K562 (cell line): ENCODE measurements around the gene PPIH. TPM values are rescaled to one million over a fixed set of nuclear protein-coding genes. Genes with fewer than 3 reads are reported as not detected.

Experiments used
- DDX20 ChIP-seq: fragments of 450-650 bp; IDR thresholded peaks from 2 replicates; pipeline ENCODE4 v1.6.1; 2016; ENCODE audit warnings: missing genetic modification characterization, low read depth, mild to moderate bottlenecking, missing compliant biosample characterization, moderate library complexity
- ETS1 ChIP-seq: conservative IDR thresholded peaks from 2 replicates; pipeline ENCODE4 v1.6.1; 2011; ENCODE audit warnings: low read depth, mild to moderate bottlenecking, low read length; ENCODE audit not compliant: control insufficient read depth
- FOXK2 ChIP-seq, 2 experiments: fragments of 450-650 bp; IDR thresholded peaks in 1 of 2; conservative IDR thresholded peaks in 1 of 2; 2 replicates each; pipeline ENCODE4 v1.6.1; 2016; ENCODE audit warnings: low read depth in 2 of 2, mild to moderate bottlenecking in 1 of 2
- HDGF ChIP-seq: fragments of 450-650 bp; IDR thresholded peaks from 2 replicates; pipeline ENCODE4 v1.6.1; 2016
- KDM2B ChIP-seq: fragments of 250-450 bp; sonication (Bioruptor Pico); IDR thresholded peaks from 2 replicates; pipeline ENCODE4 v1.8.0; 2021; ENCODE audit warnings: mild to moderate bottlenecking, moderate library complexity
- L3MBTL2 ChIP-seq: fragments of 450-650 bp; IDR thresholded peaks from 2 replicates; pipeline ENCODE4 v1.6.1; 2016; ENCODE audit warnings: mild to moderate bottlenecking, moderate library complexity
- RBFOX2 ChIP-seq: fragments of 200-400 bp; formaldehyde crosslinking; IDR thresholded peaks from 2 replicates; pipeline ENCODE4 v1.6.1; 2017; ENCODE audit warnings: low read depth, mild to moderate bottlenecking, low read length, moderate library complexity
- RBM15 ChIP-seq: fragments of 200-400 bp; formaldehyde crosslinking; IDR thresholded peaks from 2 replicates; pipeline ENCODE4 v1.6.1; 2018; ENCODE audit warnings: mild to moderate bottlenecking, low read length, moderate library complexity; ENCODE audit not compliant: insufficient read depth
- SIRT6 ChIP-seq: IDR thresholded peaks from one replicate; pipeline ENCODE4 v1.6.1; 2012; ENCODE audit warnings: low read depth, mild to moderate bottlenecking, control low read depth, inconsistent platforms, low read length, moderate library complexity
- SMARCB1 ChIP-seq: IDR thresholded peaks from 2 replicates; pipeline ENCODE4 v1.6.1; 2011; ENCODE audit warnings: improper control_type of control experiment, low read depth; ENCODE audit not compliant: insufficient read length
- SMARCE1 ChIP-seq: fragments of 450-650 bp; IDR thresholded peaks from 2 replicates; pipeline ENCODE4 v1.7.1; 2016; ENCODE audit warnings: mild to moderate bottlenecking
- SRSF7 ChIP-seq: fragments of 200-400 bp; formaldehyde crosslinking; optimal IDR thresholded peaks from 2 replicates; pipeline ENCODE3; 2017; ENCODE audit warnings: mild to moderate bottlenecking, low read depth, low read length
- STAT6 ChIP-seq: sonication (generic); formaldehyde crosslinking; IDR thresholded peaks from 2 replicates; pipeline ENCODE4 v1.8.1; 2023; ENCODE audit warnings: mild to moderate bottlenecking, missing genetic modification reagents
- TAF9B ChIP-seq: fragments of 450-650 bp; IDR thresholded peaks from 2 replicates; pipeline ENCODE4 v1.6.1; 2018; ENCODE audit warnings: mild to moderate bottlenecking; ENCODE audit not compliant: partially characterized antibody
- TEAD2 ChIP-seq: fragments of 450-650 bp; IDR thresholded peaks from 2 replicates; pipeline ENCODE4 v1.6.1; 2016; ENCODE audit warnings: missing genetic modification characterization, control low read depth, missing compliant biosample characterization
- UBTF ChIP-seq, 2 experiments: IDR thresholded peaks; 2 replicates each; pipeline ENCODE4 v1.6.1; 2012; ENCODE audit warnings: improper control_type of control experiment in 2 of 2, low read depth in 2 of 2, low read length in 2 of 2, borderline replicate concordance in 1 of 2
- ZKSCAN8 ChIP-seq: fragments of 200-800 bp; sonication (Bioruptor generic); IDR thresholded peaks from 2 replicates; pipeline ENCODE4 v1.6.1; 2016; ENCODE audit warnings: missing genetic modification characterization, missing compliant biosample characterization
- ZNF347 ChIP-seq: fragments of 450-650 bp; formaldehyde crosslinking; IDR thresholded peaks from 2 replicates; pipeline ENCODE4 v1.4.0; 2020; ENCODE audit warnings: low read depth, mild to moderate bottlenecking, moderate library complexity
- polyA plus RNA-seq, 8 experiments: library from polyadenylated mRNA; depleted of rRNA in 4 of 8; stranded (reverse) in 5 of 8; unstranded in 3 of 8; fragments of >200 nt; fragmentation: Nextera tagmentation in 2 of 8; fragmentation: Illumina TruSeq in 1 of 8; extraction: Ambion mirVana in 2 of 8; extraction: Trizol in 1 of 8; gene quantifications; 2 replicates each; pipeline versions ENCODE4 v1.2.1 to v1.2.3, GENCODE V29; 2011 to 2014; ENCODE audit warnings: inconsistent platforms in 1 of 8, missing spikeins in 1 of 8
- total RNA-seq, 7 experiments: library from RNA; depleted of rRNA in 6 of 7; stranded (reverse); fragments of >200 nt in 6 of 7; fragmentation: Illumina TruSeq in 2 of 7; extraction: Trizol in 2 of 7; gene quantifications; 2 replicates each; pipeline versions ENCODE4 v1.2.1 to v1.2.3, GENCODE V29; 2011 to 2021; ENCODE audit warnings: low replicate concordance in 1 of 7
- TF ChIP-seq, protein P1 (sequence below): sonication (generic); formaldehyde crosslinking; IDR thresholded peaks from 2 replicates; pipeline ENCODE4 v1.8.1; 2023; ENCODE audit warnings: mild to moderate bottlenecking, missing genetic modification reagents

PPIH gene
- total and polyA plus RNA-seq, 9 of the 15 experiments (the other 6 are each of a cell fraction or from before 2014, with no cell fraction given) = 197 to 470 (median 277) TPM

DNA sequence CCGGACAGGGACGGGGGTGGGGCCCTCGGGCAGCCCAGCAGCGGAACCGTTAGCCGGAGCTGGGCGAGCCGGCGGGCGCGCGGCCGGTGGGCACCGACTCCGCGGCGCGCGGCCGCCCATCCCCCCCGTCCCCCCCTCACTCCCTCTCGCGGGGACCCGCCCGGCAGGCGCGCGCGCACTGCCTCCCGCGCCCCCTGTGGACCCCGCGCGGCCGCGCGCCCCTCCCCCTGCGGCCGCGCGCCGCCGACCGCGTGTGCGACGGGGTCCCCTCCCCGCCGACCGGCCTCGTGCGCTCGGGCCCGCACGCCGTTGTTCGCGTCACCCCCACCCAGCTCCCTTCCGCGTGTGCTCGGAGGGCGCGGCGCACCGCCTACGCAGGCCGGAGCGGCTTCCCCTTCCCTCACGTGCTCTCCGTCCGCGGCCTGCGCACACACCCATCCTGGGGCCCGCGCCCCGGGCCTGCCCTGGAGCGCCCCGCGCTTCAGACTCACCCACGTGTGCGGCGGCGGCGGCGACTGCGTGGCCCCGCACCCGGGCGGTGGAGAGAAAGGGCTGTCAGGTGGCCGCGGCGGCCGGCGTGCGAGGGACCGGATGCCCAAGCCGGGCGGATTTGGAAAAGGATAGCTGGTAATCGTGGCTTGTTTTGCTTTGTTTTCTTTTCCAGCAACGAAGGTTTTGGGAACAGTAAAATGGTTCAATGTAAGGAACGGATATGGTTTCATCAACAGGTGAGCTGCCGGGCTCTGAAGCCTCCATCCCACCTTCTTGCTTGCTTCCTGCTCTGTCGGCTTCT is 24.7 kb downstream of the PPIH start (continued):
- TF ChIP-seq UBTF (IDR thresholded peaks at IDR 0.05; ENCODE audit: borderline replicate concordance in 1 of 2, low read depth in 2 of 2, low read length in 2 of 2) = peak in 1 of 2 experiments; percentile 76; a peak in 1 of 4 replicates
- TF ChIP-seq SIRT6 = no peak
- peak; percentile 93 for TF ChIP-seq RBFOX2
- TF ChIP-seq DDX20 = no peak
- TF ChIP-seq, protein P1, sequence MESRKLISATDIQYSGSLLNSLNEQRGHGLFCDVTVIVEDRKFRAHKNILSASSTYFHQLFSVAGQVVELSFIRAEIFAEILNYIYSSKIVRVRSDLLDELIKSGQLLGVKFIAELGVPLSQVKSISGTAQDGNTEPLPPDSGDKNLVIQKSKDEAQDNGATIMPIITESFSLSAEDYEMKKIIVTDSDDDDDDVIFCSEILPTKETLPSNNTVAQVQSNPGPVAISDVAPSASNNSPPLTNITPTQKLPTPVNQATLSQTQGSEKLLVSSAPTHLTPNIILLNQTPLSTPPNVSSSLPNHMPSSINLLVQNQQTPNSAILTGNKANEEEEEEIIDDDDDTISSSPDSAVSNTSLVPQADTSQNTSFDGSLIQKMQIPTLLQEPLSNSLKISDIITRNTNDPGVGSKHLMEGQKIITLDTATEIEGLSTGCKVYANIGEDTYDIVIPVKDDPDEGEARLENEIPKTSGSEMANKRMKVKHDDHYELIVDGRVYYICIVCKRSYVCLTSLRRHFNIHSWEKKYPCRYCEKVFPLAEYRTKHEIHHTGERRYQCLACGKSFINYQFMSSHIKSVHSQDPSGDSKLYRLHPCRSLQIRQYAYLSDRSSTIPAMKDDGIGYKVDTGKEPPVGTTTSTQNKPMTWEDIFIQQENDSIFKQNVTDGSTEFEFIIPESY (CRISPR knock-in tag) = 0 out of 2 replicates have a peak, but pooled peaks have one; percentile 42
- TF ChIP-seq TEAD2 (tag) = no peak
- no peak for TF ChIP-seq ZNF347 (CRISPR knock-in tag)
- TF ChIP-seq RBM15 = no peak
- TF ChIP-seq TAF9B = peak; percentile 40
- peak; percentile 94 for TF ChIP-seq ETS1
- TF ChIP-seq ZKSCAN8 = no peak
- no peak for TF ChIP-seq SMARCB1
- peak; percentile 66; the same call in 1 of the 2 replicates for TF ChIP-seq KDM2B (CRISPR knock-in tag)
- peak; percentile 81 for TF ChIP-seq L3MBTL2
- peak; percentile 68; the same call in 1 of the 2 replicates for TF ChIP-seq STAT6 (CRISPR knock-in tag)
- no peak for TF ChIP-seq FOXK2 (conservative IDR thresholded peaks at IDR 0.05 in 1 of 2, IDR thresholded peaks at IDR 0.05 in 1 of 2; ENCODE audit: low read depth in 2 of 2)
- no peak for TF ChIP-seq SRSF7
- no peak for TF ChIP-seq HDGF
- TF ChIP-seq SMARCE1 = no peak
